Measurements from ENCODE around the gene ADGRV1.

Gene ADGRV1

DNA sequence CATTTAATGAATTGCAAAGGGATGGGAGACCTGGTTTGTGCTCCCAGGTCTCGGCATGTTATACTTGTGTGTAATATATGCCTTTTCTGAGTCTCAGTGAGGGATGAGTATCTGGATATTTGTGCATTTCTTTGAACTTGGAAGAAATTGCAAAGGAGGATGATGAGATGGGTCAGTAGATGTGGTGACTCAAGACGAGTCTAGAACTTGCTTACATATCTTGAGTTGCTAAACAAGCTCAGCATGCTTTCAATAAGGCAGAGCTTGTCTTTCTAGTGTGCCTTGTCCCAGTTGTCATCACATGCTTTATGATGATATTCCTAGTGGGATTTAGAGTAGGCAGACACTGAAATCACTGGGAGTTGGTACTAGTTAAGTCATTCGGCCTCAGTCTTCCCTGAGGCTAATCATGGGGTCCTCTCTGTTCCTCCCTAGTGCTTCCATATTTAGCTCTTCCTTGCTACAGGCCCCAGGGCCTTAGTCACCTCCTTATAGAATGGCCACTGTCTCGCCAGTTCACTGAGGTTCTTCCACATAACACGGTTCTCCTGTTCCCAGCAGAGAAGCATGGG, 602.2 kb downstream of the ADGRV1 start:
- DNase-seq (ENCODE audit: low read depth in 2 of 2): no peak

DNA sequence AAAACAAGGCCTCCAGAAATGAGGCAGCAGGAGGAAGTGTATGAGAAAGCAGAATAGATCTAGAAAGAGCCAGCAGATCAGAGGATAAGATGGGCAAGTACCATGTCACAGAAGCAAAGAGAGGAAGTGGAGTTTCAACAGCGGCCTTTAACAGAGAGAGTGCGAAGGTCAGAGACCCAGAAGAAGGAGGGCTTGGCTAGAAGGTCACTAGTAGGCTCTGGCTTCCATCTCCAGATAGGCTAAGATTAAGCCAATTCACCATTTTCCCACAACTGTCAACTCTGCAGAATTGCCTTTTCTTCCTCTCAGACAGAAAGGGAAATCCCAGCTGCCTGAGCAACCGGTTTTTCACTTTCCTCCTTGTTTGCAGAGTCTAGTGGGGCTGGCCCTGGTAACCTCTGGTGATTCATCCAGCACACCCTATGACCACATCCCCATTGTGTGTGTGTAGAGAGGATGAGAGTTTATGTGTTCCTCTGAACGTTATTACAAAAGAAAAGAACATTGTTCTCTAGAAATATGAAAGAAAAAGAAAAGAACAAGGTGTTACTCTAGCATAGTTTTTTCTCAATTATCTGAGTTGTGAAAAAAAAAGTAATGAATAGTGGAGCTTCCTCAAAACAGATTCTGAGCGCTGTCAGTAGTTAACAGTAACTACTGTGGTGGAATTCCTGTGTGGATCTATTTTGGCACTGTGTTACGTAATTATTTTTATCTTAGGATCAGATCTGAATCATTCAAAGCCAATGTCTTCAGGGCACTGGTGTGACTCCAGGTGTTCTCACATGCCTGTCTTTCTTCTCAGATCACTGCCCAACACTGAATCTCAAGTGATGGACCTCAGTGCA, 604.2 kb downstream of the ADGRV1 start:
- peak; percentile 33 to 34 for DNase-seq (ENCODE audit: low read depth in 2 of 2)

DNA sequence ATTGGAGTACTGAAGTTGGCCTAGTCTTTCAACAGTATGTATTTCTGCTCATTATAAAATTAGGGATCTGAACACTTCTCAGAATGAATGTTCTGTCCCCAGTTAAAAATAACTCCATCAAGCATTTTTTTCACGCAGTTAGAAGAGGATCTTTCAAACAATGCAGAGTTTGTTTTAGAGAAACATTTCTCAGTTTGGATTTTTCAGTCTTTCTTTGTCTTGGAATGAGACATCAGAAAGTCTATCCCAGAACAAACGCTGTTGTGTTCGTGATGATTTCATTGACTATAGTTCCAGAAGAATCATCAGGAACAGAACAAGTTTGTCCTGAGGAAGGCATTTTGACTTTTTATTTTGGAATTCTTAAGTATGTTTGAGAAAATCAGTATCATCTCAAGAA, 605.8 kb downstream of the ADGRV1 start:
- DNase-seq (ENCODE audit: low read depth in 2 of 2): no peak

DNA sequence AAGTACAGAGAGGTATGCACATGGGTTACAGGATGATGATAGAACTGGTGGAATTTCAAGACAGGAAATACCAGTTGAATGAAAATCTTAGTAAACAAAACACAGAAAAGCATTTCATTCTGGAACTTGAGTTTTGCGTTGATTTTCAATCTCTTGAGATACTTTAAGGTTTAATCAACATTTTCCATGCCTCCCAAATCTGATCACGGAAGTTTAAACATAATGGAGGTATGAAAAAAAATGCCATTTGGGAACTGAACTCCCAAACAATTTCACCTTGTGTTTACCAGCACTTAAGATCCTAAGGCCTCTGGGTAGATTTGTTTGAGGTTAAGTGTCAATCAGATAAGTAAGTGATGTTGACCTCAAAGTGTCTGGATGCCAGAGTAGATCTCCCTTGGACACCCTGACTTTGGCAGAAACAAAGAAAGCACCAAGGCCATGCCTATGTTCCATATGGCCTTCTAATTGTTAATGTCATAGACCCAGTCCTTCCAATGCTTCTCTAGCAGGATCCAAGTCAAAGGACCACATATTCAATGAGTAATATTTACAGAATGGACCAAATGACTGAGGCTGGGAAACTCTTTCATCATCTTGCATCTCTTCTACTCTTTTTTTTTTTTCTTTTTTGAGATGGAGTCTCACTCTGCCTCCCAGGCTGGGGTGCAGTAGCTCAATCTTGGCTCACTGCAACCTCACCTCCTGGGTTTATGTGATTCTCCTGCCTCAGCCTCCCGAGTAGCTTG, 607.6 kb downstream of the ADGRV1 start:
- DNase-seq (ENCODE audit: low read depth in 2 of 2): no peak

DNA sequence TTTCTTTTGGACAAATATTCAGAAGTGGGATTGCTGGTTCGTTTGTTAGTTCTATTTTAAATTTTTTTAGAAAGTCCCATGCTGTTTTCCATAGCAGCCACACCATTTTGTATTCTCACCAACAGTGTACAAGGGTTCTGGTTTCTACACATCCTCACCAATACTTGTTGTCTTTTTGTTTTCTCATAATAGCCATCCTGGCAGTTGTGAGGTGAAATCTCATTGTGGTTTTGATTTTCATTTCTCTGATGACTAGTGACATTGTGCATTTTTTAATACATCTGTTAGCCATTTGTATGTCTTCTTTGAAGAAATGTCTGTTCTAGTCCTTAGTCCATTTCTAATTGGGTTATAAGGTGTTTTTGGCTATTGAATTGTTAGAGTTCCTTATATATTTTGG, 610.3 kb downstream of the ADGRV1 start:
- no peak for DNase-seq (ENCODE audit: low read depth in 2 of 2)

- DNase-seq (ENCODE audit: low read depth in 2 of 2): no peak
These were observed 611.7 kb downstream of the ADGRV1 start for GRCh38 chr5:91170266-91170665.

DNA sequence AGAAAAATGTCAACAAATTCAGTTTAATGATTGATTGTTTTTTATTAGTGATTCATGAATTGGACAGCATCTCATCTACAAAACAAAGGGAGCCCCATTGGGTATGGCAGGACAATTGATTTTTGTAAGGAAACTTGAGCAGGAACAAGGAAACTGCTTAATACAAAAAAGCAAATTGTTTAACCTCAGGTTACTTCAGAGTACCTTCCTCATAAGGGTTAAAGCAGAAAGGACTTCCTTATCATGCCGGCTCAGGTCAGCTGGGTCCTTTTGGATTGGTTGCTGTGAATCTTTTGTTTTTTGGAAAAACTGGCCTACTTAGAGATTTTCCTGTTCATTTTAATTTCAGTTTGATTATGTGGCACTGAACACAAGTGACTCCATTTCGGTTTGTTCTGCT, 612.7 kb downstream of the ADGRV1 start:
- no peak for DNase-seq (ENCODE audit: low read depth in 2 of 2)

DNA sequence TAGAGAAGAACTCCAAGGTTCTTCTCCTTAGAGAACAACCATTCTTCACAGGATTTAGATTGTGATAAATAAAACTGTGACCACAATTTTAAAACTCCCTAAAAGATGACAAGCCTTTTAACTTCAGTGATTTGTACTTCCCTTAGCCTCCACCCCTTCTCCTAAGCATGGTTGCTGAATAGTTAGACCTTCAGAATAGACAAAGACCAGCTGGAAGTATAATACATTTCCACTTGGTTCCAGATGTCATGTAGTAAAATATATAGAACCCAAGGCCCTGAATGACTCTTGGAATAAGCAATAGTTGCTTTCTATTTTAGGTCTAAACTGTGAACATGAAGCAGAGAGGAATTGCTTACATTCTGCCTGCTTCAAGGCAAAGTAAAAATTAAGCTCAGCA, 615.8 kb downstream of the ADGRV1 start:
- DNase-seq (ENCODE audit: low read depth in 2 of 2): no peak

DNA sequence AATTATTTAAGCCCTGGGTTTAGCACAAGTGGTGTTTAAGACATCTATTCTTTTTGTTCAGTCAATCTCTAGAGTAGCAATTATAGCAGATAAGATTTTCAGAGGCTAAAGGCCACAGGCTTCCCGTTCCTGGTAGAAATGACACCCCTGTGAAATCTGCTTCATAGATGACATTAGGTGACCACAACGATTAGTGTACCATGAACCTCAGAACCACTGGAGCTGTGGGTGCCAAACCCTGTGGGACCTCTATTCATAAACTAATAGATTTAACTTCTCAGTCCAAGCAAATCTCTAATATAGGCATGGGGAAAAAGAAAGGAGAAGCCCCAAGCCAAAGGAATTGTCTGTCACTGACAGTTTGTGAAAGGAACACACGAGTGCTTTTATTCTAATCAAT, 617.1 kb downstream of the ADGRV1 start:
- DNase-seq (ENCODE audit: low read depth in 2 of 2): no peak

- no peak for DNase-seq (ENCODE audit: low read depth in 2 of 2)
These were observed 617.9 kb downstream of the ADGRV1 start for GRCh38 chr5:91176288-91177016.

DNA sequence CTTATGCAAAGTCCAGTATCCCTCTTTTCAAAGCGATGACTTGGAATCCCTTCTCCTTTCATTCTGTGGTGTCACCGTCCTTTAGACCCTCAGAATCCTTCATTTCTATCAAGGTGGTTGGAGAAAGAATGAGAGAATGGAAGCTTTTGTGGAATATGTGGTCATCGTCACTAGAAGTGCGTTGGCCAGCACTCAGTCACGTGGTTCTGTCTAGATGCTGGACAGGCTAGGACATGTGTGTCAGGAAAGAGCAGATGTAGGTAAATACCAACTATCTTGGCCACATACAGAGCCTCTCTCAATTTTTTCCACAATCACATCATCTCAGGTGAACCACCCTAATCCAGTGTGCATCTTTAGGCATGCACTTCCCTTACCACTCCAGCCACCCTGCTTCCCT, 618.5 kb downstream of the ADGRV1 start:
- DNase-seq (ENCODE audit: low read depth in 2 of 2): no peak

- DNase-seq (ENCODE audit: low read depth in 2 of 2): no peak
These were observed 619.0 kb downstream of the ADGRV1 start for GRCh38 chr5:91177639-91178038.

- DNase-seq (ENCODE audit: low read depth in 2 of 2): no peak
These were observed 619.9 kb downstream of the ADGRV1 start for GRCh38 chr5:91178461-91178860.

GRCh38 chr5:91179018-91179417, 620.4 kb downstream of the ADGRV1 start:
- DNase-seq (ENCODE audit: low read depth in 2 of 2): no peak

DNA sequence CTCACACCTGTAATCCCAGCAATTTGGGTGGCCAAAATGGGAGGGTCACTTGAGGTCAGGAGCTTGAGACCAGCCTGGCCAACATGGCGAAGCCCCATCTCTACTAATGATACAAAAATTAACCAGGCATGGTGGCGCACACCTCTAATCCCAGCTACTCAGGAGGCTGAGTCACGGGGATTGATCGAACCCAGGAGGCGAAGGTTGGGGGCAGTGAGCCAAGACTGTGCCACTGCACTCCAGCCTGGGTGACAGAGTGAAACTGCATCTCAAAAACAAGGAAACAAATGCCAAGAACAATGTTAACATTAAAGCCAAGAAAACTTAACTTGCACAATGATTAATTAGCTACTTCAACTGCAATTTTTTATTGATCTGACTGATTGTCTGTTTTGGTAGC, 621.9 kb downstream of the ADGRV1 start:
- no peak for DNase-seq (ENCODE audit: low read depth in 2 of 2)

GRCh38 chr5:91182763-91183162, 624.2 kb downstream of the ADGRV1 start:
- DNase-seq (ENCODE audit: low read depth in 2 of 2): no peak

GRCh38 chr5:91183743-91184142, 625.1 kb downstream of the ADGRV1 start:
- no peak for DNase-seq (ENCODE audit: low read depth in 2 of 2)

DNA sequence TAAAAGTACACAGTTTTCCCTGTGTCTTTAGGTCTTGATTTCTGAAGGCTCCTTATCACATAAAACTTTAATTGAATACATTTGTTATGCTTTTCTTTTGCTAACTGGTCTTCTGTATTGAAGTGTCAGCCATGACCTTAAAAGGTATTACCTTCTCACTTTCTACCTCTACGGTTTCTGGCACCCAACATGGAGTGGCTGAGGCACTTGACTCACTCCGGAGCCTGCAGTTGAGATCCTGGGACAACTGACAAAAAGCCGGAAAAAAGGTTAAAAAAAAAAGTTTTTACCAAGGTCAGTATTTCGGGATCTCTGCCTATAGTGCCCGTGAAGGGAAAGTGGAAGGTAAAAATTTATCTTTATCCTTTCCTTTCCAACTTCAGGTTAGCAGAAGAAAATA, 627.5 kb downstream of the ADGRV1 start:
- DNase-seq (ENCODE audit: low read depth in 2 of 2): no peak

- no peak for DNase-seq (ENCODE audit: low read depth in 2 of 2)
These were observed 628.4 kb downstream of the ADGRV1 start for GRCh38 chr5:91187032-91187431.

DNA sequence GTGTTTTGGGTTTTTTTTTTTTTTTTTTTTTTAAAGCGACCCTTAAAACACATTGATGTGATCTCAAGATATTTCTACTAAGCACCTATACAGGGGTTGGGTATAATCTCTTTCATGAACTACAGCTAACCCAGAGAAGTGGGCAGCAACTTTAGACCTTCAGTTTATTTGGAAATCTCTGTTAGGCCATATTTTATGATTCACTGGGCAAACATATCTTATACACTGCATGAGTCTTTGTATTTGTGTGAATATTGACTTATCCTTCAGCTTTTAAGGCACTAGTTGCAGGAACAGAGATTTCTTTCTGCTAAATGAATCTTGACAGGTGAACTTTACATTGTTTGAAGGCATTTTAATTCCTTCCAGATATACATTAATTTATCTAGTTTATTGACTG, 630.2 kb downstream of the ADGRV1 start:
- DNase-seq (ENCODE audit: low read depth in 2 of 2): no peak

DNA sequence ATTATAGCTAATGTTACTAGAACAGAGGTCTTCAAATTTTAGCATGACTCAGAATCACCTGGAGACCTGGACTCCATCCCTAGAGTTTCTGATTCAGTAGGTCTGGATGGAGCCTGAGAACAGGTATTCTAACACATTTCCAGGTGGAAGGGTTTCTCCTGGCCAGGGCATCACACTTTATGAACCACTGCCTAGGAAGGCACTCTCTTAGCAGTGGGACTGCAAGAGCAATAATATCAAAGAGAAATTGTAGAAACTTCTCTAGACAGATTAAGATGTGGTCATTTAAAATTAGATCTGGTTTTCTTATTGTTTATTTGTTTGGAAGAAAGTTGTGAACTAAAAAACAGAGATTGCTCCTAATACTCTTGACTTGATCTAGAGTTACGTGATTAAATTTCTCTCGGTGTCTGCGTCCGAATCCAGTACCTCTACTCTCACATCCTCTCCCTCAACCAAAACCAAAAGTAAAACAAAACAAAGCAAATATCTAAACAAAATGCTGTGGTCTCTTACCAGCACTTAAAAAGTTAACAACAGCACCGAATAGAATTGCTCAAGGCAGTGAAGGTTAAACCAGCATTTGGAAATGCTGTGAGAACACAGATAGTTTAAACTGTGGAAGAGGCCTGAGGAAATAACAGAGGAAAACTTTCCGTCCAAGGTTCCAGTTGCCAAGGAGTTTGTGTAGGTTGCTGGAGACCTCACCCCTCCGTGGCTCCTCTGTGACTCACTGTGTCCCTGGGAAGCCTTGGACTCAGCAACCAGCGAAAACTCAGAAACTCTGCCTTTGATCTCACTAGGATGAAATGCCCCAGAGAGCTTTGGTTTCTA, 631.1 kb downstream of the ADGRV1 start:
- DNase-seq (ENCODE audit: low read depth in 2 of 2): no peak

All from stimulated activated CD8-positive, alpha-beta memory T cell treated with anti-CD3 and anti-CD28 coated beads, Interleukin-7, amount 100 ng/mL, for 4 hours (primary cell).